ENCODE measurements around the gene ZNF775. TPM values are rescaled to one million over a fixed set of nuclear protein-coding genes. Genes with fewer than 3 reads are reported as not detected.

ZNF775 gene
- total RNA-seq, 4 donors from 2014 or later: 1.4 to 3.8 (median 2.4) TPM

GRCh38 chr7:150415161-150416153, 36.3 kb downstream of the ZNF775 start:
- TF ChIP-seq CTCF (IDR thresholded peaks at IDR 0.05): no peak
- TF ChIP-seq POLR2A (IDR thresholded peaks at IDR 0.05): no peak
- DNase-seq (ENCODE audit: low spot score in 2 of 2): peak in 1 of 2 donors; percentile 52
- 89 to 91% methylated on average over 19 of the region's 19 CpGs for WGBS, 2 donors
- no peak overlapping the region for H3K4me3 ChIP-seq (ENCODE audit: low read depth, poor library complexity, severe bottlenecking)
- intact Hi-C loops (cut with DNase I; ENCODE audit: low total_unique reads): no loop called here

GRCh38 chr7:150417239-150417638, 38.1 kb downstream of the ZNF775 start:
- TF ChIP-seq POLR2A (IDR thresholded peaks at IDR 0.05): no peak
- no peak for TF ChIP-seq CTCF (IDR thresholded peaks at IDR 0.05)
- 92 to 96% methylated on average over 10 of the region's 10 CpGs for WGBS, 2 donors
- intact Hi-C loops (cut with DNase I; ENCODE audit: low total_unique reads): no loop called here
- DNase-seq (ENCODE audit: low spot score in 2 of 2): peak in 1 of 2 donors; percentile 68
- no peak overlapping the region for H3K4me3 ChIP-seq (ENCODE audit: low read depth, poor library complexity, severe bottlenecking)

GRCh38 chr7:150417863-150418262, 38.7 kb downstream of the ZNF775 start:
- intact Hi-C loops (cut with DNase I; ENCODE audit: low total_unique reads): no loop called here
- TF ChIP-seq CTCF (IDR thresholded peaks at IDR 0.05): no peak
- TF ChIP-seq POLR2A (IDR thresholded peaks at IDR 0.05): no peak
- H3K4me3 ChIP-seq (ENCODE audit: low read depth, poor library complexity, severe bottlenecking): no peak overlapping the region
- 63 to 66% methylated on average over 6 of the region's 6 CpGs for WGBS, 2 donors
- peak in 1 of 2 donors; percentile 3 for DNase-seq (ENCODE audit: low spot score in 2 of 2)

GRCh38 chr7:150420242-150420641, 41.1 kb downstream of the ZNF775 start:
- intact Hi-C loops (cut with DNase I; ENCODE audit: low total_unique reads): no loop called here
- TF ChIP-seq CTCF (IDR thresholded peaks at IDR 0.05) (no peak), POLR2A (IDR thresholded peaks at IDR 0.05) (no peak)
- no peak overlapping the region for H3K4me3 ChIP-seq (ENCODE audit: low read depth, poor library complexity, severe bottlenecking)
- peak in 1 of 2 donors; percentile 5 for DNase-seq (ENCODE audit: low spot score in 2 of 2)
- 70 to 75% methylated on average over 2 of the region's 2 CpGs for WGBS, 2 donors

GRCh38 chr7:150420987-150421674, 42.0 kb downstream of the ZNF775 start:
- DNase-seq (ENCODE audit: low spot score in 2 of 2): peak; percentile 73 to 96
- no peak overlapping the region for H3K4me3 ChIP-seq (ENCODE audit: low read depth, poor library complexity, severe bottlenecking)
- no peak for TF ChIP-seq CTCF (IDR thresholded peaks at IDR 0.05)
- TF ChIP-seq POLR2A (IDR thresholded peaks at IDR 0.05): no peak
- 12 to 14% methylated on average over 27 of the region's 27 CpGs for WGBS, 2 donors
- intact Hi-C loops (cut with DNase I; ENCODE audit: low total_unique reads): no loop called here

Data from lower leg skin (tissue), 4 donors.